Stimulated activated naive CD4-positive, alpha-beta T cell (primary cell): ENCODE data around the gene DDX10.
"Not testable (repeated sequence)": the region's sequence is repeated elsewhere in the genome, so short reads cannot be mapped to it uniquely, and the experiment has no call there.

Source experiments
- DNase-seq, 6 experiments: peaks; one replicate each; lab custom pipeline; 2025; lab: John Stamatoyannopoulos, UW

Gene DDX10

DNA sequence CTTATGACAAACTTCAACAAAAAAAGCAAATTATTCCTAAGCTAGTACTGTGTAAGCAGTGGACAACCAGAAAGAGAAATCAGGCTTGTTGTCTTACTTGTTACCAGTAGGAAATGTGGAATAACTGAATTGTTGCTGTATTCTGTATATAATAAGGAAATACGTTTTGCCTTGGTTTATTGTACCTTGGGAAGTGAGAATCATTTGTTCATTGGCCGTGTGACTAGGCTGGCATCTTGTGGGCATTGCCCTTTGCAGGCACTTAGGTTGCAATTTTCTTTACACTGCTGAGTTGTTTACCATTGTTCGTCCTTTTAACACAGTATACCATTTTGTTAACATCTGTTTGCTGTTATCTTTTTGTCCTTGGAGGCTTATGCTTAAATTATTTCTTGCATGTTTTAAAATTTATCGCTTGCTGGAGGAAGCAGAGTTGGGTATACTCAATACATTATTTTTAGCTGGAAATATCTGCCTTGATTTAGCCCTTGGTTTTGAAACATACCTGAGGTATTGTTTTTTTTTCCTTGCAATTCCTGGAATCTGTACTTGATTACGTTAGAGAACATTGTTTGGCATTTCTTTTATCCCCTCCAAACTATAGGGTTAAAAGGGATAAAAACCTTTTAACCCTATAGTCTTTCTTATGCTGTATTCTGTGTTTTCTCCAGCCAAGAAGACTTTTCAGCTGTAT is 109.3 kb downstream of the DDX10 start:
- DNase-seq, result no peak

DNA sequence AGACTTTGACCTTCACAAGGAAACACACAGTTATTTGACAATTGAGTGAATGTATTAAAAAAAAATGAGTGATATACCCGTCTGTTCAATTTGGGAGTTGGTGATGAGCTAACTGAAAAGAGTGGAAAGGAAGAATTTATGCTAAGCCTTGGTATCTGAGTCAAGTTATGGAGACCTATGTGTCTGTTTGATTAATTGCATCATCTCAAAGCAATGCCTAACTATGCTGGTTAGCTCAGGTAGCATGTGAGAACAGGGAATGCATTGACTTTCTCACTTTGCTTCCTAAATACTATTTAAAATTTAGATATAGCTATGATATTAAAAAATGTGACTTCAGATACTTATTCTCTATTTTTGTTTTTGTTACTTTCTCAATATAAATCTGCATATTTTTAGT is 110.5 kb downstream of the DDX10 start:
- no peak for DNase-seq

DNA sequence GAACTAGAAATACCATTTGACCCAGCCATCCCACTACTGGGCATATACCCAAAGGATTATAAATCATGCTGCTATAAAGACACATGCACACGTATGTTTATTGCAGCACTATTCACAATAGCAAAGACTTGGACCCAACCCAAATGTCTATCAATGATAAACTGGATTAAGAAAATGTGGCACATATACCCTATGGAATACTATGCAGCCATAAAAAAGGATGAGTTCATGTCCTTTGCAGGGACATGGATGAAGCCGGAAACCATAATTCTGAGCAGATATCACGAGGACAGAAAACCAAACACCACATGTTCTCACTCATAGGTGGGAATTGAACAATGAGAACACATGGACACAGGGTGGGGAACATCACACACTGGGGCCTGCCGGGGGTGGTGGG is 114.3 kb downstream of the DDX10 start:
- not testable (repeated sequence) for DNase-seq

DNA sequence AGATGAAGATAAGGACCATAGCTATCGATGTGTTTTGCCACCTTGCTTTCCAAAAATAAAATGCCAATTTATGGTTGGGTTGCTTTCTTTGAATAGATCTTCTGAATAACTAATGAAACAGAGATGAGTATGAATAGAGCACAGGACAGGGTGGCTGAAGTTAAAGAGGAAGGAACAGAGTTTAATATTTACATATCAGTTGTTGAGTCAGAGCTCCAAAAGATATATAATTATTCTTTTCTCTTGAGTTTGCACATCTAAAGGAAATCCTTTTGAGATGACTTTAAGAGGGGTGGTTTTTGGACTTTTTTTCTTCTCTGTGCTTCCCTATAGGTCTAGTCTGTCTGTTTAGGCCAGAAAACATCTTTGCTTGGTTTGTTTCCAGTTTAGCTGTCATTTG is 115.2 kb downstream of the DDX10 start:
- DNase-seq, result no peak

DNA sequence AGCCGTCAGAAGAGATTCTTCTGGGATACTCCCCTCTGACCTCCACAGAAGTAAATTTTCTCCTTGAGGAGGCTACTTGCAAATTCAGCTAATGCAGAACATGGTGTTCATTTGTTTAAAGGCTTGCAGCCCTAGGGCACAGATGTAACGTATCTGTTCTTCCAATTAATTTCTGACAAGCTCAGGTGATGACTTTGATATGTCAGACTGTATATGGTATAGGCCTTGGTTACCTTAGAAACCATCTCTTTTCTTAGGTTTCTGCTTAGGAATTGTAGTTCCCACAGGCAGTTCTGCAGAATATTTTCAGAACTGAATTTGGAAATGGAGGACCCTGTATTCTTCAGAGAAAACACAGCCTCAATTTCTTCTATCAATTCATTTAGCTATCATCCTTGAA is 117.1 kb downstream of the DDX10 start:
- no peak for DNase-seq

DNA sequence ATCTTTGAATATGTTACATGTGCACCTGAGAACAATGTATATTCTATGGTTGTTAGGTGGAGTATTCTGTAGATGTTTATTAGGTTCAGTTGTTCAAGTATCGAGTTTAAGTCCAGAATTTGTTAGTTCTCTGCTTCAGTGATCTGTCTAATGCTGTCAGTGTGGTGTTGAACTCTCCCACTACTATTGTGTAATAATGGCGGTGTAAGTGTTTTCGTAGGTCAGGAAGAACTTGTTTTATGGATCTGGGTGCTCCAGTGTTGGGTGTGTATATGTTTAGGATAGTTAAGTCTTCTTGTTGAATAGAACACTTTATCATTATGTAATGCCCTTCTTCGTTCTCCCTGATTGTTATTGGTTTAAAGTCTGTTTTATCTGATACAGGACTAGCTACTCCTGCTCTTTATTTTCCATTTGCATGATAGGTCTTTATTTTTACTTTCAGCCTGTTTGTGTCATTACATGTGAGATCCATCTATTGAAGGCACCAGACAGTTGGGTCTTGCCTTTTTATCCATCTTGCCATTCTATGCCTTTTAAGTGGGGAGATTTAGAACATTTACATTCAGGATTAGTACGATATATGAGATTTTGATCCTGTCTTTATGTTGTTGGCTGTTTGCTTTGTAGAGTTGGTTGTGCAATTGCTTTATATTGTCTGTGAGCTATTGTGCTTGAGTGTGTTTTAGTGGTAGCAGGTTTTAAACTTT is 121.6 kb downstream of the DDX10 start:
- DNase-seq, result no peak

DNA sequence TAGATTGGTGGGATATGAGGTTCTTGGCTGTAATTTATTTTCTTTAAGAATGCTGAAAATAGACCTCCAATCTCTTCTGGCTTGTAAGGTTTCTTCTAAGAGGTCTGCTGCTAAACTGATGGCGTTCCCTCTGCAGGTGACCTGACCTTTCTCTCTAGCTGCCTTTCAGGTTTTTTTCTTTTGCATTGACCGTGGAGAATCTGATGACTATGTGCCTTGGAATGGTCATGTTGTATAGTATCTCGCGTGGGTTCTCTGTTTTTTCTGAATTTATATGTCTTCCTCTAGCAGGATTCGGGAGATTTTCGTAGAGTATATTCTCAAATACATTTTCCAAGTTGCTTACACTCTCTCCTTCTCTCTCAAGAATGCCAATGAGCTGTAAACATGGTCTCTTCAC is 122.2 kb downstream of the DDX10 start:
- no peak for DNase-seq

DNA sequence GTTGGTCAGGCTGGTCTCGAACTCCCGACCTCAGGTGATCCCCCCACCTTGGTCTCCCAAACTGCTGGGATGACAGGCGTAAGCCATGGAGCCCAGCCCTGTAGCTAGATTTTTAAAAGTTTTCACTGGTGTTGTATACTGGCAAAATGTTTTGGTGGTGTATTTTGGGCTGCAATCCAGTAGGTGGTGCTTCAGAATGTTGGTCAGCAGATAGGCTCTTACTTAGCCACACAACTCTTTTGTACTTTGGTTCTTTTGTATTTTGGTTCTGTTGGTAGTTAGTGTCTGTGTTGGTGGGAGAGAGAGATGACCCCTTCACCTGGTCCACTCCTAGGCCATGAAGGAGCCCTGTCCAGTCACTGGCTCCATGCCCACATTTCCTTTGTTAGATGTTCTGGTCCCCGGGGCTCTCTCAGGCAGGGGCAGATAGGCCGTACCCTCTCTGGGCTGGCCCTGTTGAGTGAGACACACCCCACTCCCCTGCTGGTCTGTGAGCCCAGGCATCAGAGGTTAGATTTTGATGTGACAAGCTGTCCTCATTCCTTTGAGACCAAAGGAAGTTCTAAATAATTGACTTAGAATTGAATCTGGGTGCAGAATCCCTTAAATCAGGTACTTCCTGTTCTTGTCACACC is 123.8 kb downstream of the DDX10 start:
- DNase-seq, result no peak

DNA sequence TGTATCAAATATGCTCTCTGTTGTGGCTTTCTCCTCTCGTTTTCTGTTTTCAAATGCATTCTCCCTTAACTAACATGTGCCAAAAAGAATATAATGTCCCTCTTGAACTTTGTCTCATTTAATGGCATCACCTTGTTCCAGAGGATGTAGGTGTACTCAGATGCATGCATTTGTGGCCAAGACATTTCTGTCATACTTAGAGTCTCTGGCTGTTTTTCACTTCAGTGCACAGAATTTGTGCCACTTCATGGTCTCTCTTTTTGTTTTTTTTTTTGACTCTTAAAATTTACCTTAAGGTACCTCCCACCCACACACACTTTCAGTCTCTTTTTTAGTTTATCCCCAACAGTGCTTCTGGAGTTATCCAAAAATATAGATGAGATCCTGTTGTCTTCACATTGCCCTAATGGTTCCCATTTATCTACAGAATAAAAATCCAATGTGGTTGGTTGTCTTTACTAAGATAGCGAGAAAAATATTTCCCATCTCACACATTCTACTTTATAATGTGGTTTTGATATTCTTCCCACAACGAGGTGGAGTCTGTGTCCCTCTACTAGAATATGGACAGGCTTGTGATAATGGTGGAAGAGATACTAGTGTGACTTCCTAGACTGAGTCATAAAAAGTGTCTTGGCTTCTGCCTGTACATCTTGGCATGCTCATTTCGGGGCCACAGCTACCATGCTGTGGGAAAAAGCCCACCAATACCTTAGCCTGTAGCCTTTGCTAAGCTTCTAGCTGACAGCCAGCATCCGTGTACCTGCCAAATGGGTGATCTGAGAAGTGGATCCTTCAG is 125.8 kb downstream of the DDX10 start:
- DNase-seq, result no peak

DNA sequence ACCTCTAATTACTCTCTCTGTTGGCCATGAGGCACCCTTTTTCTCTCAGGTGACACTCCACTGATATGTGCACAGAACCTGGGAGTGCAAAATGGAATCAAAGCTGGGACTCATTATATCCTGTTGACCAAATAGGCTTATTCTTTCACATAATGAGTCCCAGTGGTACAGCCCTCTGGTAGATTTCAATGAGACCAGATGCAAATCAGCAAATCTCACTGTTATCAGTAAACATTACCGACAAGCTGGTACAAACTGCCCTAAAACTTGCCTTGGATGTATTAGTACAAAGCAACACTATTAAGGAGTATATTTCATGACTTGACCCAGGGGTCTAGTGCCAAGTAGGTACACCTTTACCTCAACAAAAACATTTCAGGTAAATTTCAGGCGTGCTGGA is 128.3 kb downstream of the DDX10 start:
- no peak for DNase-seq

DNA sequence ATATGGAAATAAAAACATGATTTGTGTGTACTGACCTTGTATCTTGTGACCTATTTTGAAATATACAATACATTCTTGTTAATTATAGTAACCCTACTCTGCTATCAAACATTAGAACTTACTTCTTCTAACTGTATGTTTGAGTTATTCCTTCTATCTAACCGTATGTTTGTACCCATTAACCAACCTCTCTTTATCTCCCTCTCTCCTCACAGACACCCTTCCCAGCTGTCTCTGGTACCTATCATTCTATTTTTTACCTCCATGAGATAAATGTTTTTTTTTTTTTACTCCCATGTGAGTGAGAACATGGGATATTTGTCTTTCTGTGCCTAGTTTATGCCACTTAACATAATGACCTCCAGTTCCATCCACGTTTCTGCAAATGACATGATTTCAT is 128.7 kb downstream of the DDX10 start:
- DNase-seq, result no peak

DNA sequence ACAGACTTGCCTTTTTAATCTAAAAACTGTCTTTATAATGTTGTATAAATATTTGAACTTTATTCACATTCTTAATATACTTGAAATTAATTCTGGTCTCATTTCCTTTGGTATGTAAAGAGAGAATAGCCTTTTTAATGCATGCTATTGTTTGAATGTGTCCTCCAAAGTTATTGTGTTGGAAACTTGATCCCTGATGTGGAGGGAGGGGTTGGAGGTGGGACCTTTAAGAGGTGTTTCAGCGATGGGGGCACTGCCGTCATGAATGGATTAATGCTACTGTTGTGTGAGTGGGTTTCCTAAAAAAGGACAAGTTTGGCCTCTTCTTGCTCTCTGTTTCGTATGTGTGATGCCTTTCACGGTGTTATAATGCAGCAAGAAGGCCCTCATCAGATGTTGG is 131.7 kb downstream of the DDX10 start:
- DNase-seq, result no peak

DNA sequence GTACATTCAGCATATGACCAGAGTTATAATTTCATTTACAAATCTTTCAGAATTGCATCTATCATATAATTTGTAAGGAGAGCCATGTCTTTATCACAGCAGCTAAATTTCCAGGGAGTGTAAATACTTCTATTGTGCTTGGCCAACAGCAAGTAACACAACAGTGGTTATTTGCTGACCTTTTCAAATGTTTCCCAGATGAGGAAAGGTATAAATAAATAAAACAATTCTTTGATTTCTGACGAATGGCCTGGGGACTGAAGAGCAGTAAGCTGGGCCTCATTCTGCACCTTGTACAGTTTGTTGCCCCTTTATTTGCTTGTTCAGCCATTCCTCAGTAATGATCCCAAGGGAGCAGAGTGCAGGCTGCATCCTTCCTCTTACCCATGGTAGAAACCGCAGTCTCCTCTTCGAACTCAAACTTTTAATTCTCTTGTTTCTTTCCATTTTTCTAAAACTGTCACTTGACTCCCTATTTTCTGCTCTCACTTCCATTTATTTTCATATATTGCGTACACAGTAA is 132.8 kb downstream of the DDX10 start:
- DNase-seq, result no peak

DNA sequence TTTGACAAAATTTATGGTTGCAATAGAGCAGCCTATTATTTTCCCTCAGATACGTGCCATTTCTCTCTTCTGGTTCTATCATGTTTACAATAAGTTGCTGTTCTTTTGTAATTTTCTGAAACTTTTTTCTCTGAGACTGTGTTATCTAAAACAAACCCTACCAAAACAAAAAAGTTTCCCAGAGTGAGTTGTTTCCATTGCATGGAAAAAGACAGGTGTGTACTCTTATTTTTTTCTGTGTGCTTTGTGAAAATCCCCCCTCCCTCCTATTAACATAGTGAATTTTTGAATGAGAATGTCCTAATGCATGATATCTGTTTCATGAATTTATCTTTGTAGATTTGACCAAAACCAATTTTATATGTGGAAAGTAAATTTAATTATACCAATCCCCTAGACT is 137.6 kb downstream of the DDX10 start:
- no peak for DNase-seq

DNA sequence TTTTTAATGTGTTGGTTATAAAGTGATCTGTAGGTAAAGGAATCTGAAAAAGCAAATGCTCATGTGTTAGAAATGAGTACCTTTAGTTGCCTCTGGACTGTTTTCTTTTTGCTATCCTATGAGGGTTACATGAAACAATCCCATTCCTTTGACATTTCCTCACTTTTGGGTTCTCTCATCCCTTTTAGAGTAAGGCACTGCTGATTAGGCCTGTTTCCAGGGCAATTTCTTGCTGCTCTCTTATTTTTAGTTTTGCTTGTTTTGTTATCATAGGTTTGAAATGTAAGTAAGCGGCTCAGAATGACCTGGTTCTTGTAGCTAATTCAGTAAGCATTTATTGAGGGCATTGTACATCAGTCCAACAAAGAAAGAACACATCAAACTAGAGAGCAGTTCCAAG is 138.9 kb downstream of the DDX10 start:
- DNase-seq, result no peak

DNA sequence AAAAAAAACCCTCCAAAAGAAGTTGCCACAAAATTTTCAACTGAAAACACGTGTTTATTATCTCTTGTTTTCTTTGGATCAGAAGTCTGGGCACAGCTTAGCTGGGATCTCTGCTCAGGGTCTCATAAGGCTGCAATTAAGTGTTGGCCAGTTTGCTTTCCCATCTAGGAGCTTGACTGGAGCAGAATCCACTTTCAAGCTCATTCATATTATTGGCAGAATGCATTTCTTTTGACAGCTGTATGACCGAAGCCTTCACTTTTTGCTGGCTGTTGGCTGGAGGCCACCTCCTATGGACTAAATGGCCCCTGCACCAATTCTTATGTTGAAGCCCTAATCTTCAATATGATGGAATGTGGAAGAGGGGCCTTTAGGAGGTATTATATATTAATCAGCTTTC is 139.6 kb downstream of the DDX10 start:
- no peak for DNase-seq

DNA sequence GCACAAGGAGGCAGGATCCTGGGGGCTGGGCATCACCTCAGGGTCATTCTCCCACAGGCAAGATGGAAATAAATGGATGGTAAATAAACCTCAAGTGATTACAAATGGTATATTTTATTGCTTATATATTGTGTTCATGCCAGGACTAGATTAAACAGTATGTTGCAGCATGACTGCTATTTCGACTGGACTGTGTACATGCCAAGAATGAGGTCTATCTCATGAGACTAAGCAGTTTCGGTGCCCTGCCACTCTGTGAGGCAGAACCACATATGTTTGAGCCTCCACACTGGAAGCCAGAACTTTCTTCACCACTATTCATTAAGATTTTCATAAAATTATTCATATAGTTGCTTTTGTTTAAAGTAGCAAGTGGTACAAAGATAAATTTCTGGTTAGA is 140.2 kb downstream of the DDX10 start:
- no peak for DNase-seq

DNA sequence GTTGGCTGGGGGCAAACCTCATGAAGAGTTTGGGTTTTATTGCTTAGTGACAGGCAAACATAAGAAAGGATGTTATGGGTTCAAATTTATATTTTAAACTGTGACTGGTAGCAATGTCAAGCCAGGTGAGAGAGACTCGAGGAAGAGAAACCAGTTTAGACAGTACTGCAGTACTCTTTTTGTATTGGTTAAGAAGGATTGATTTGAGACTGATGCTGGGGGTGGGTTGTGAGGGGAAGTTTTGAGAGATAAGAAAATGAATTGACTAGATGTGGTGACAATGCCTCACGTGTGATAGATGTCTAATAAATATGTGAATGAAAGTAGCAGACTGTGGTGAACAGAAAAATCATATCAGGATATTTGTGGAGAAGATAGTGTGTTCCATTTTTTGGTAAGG is 142.4 kb downstream of the DDX10 start:
- DNase-seq, result no peak

DNA sequence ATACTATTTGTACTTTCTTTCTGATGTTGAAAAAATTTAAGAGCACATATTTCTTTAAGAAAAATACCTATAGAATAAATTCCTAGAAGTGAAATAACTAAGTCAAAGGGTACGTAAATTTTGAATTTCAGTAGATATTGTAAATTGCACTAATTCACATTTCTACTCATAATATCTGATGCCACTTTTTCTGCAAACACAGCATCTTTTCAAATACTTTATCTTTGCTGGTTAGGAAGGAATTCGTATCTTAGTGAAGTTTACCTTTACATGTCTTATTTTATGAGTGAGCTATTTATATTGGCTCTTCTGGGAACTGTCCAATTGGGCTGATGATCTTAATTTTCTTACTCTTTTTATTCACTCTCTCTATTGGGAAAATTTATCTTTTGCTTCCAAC is 148.2 kb downstream of the DDX10 start:
- no peak for DNase-seq

DNA sequence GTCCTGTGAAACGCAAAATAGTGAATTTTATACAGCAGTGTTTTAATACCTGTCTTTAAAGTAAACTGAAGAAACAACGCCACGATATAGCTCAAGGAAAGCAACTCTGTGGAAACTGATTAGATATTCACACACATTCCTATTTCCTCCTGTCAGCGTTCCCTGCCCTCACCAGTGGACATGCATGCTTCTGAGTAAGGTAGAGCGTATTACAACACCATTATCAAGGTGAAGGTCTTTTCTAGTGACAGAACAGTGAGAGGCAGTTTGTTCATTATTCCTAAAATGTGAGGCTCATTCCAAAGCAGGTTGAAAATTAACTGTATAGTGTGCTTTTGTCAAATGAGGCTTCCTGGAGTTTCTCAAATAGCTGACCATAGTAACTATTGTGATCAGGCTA is 153.1 kb downstream of the DDX10 start:
- no peak for DNase-seq

DNA sequence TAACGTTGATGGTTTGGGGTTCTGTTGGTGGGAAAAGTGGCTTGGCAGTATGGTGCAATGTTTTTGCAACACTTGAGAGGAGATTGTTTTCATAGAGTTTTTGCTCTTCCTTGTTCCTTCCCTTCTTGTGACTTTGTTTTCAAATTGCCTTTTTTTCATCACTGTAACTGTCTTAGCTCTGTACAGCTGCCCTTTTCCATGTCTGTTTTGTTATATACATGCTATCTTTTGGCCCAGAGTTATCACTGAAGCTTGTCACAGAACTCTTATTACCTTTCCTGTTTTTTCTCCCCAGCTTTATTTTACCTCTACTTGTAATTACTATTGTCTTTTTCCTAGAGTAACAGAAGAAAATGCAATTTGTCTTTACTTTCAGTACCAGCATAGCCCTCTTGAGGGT is 154.1 kb downstream of the DDX10 start:
- DNase-seq, result no peak

DNA sequence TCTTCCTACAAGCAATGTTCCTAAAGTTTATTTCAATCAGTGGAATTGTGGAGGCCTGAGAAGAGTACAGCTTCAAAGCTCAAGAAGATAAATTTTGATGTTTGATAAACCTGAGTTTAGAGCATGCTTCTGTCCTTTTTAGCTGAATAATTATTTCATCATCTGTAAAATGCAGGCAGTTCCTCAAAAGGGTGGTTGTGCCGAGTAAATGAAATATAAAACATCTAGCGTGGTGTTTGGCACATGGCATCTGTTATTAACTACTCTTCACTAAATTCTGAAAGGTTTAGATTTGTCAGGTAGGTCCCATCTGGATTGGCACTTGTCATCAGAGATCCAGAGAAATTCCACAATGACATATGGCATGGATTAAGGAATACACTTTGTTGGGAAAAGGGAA is 155.1 kb downstream of the DDX10 start:
- DNase-seq, result no peak
